GM13976 (cell line): ENCODE results near the gene TESPA1.

Experiments
- DNase-seq: peaks from one replicate; pipeline ENCODE4 v3.0.0; 2012; ENCODE audit warnings: low spot score
- in situ Hi-C: fragments of 300-500 bp; cut with MboI; formaldehyde crosslinking; loops from one replicate; pipeline ENCODE4 v1.12.0; 2022; ENCODE audit warnings: low sequenced_read_pairs, mixed read lengths, inconsistent platforms; ENCODE audit not compliant: unreplicated experiment
- TF ChIP-seq, protein P1 (sequence below): IDR thresholded peaks from 2 replicates; pipeline ENCODE4 v1.5.1; 2012; ENCODE audit warnings: borderline replicate concordance, mild to moderate bottlenecking; ENCODE audit not compliant: insufficient read depth; ENCODE audit errors: extremely low read depth, missing control alignments, control extremely low read depth

The TESPA1 gene, protein sequence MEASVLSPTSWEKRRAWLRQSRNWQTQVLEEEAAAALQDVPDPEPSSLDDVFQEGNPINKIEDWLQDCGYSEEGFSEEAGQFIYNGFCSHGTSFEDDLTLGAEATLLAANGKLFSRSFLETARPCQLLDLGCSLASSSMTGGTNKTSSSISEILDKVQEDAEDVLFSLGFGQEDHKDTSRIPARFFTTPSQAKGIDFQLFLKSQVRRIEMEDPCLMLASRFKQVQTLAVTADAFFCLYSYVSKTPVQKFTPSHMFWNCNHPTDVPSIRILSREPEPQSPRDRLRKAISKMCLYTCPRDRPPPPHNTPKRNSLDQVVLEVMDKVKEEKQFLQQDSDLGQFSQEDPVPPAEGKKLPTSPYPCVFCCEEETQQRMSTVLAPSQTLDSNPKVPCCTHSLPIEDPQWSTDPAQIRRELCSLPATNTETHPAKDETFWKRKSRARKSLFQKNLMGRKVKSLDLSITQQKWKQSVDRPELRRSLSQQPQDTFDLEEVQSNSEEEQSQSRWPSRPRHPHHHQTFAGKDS

DNA sequence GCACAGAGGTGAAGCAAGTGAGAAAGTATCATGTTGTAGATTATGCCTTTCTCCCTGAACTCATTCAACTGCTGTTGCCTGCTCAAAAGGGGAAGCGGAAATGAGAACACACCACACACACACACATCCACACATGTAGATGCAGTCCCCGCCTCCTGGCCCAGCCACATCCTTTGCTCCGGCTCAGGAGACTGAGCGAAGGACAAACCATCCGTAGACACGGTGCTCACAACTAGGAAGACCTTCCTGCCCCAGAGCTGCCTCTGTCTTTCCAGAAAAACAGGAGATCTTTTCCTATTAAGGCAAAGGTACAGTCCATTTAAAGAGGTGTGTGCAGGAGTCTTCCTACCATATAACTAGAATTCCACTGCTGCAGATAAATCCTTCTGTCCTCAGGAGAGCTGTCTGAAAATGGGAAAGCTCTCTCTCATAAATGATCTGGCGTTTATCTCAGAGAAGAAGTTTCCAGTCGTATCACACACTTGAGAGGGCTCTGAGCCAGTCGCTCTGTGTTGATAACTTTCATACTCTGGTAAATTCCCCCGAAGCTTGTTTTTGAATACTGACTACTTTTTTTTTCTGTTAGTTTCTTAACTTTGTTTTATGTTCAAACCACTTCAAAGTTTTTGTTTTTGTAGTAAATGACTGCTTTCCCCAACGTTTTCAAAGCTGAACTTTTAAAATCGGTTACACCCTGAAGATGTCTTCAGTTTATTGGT is at the start of gene TESPA1:
TSS of gene TESPA1 (minus strand) at position 105 of the 719 bp plus-strand sequence. CDS start 10,200 bp downstream, outside the sequence.
- peak; percentile 69 for DNase-seq
- TF ChIP-seq, protein P1, sequence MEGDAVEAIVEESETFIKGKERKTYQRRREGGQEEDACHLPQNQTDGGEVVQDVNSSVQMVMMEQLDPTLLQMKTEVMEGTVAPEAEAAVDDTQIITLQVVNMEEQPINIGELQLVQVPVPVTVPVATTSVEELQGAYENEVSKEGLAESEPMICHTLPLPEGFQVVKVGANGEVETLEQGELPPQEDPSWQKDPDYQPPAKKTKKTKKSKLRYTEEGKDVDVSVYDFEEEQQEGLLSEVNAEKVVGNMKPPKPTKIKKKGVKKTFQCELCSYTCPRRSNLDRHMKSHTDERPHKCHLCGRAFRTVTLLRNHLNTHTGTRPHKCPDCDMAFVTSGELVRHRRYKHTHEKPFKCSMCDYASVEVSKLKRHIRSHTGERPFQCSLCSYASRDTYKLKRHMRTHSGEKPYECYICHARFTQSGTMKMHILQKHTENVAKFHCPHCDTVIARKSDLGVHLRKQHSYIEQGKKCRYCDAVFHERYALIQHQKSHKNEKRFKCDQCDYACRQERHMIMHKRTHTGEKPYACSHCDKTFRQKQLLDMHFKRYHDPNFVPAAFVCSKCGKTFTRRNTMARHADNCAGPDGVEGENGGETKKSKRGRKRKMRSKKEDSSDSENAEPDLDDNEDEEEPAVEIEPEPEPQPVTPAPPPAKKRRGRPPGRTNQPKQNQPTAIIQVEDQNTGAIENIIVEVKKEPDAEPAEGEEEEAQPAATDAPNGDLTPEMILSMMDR = no peak
- in situ Hi-C loops = no loop called here

DNA sequence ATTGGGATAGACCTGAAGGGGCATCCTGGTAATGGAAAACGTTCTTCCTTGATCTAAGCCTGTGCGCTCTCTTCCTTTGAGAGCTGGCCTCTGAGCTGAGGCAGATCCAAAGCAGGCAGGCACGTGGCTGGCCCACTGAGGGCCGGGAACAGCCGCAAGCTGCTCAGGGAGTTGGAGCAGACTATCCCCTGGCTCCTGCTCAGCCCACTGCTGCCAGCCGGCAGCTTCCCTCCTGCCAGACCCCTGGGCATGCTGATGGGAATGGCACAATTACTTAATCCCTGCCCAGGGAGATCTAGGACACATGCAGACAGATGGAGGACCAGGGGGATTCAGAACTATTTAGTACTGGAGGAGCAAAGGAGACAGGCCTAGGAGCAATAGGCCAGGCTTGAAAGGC is 49.7 kb upstream of the TESPA1 start:
- DNase-seq = no peak
- in situ Hi-C loops = no loop called here
- TF ChIP-seq, protein P1 = no peak

DNA sequence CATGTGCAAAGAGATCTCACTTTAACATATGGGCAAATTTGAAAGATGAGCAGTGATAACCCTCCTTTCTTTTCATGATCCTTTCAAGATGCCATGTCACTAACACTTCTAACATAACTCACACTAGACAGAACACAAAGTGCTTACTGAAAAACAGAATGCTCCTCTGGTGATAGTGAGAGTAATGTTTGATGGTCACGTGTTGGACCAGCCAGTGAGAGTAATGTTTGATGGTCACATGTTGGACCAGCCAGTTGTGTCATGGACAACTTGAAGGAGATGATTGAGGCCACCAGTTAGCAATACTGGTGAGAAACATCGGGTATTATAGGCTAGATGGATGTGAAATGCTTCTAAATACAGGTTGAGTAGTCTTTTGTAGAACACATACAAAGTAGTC is 40.9 kb upstream of the TESPA1 start:
- in situ Hi-C loops = no loop called here
- no peak for DNase-seq
- TF ChIP-seq, protein P1 = no peak

DNA sequence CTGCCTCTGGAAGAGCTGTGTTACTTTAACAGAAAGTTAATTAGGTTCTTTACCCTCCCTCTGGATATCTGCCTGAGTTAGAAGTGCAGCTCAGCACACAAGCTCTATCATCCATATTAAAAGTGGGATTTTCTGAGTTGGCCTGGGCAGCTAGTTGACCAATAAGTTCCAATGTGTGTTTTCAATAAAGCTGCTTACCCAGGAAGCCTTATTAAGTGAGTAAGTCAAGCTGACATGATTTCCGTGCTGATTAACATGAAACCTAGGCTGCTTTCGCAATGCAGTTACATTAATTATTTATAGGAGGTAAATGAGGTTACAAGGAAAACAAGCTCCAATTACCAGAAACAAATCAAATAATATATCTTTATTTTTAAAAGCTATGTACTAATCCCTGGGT is 40.0 kb upstream of the TESPA1 start:
- no peak for DNase-seq
- TF ChIP-seq, protein P1 = no peak
- in situ Hi-C loops = no loop called here

DNA sequence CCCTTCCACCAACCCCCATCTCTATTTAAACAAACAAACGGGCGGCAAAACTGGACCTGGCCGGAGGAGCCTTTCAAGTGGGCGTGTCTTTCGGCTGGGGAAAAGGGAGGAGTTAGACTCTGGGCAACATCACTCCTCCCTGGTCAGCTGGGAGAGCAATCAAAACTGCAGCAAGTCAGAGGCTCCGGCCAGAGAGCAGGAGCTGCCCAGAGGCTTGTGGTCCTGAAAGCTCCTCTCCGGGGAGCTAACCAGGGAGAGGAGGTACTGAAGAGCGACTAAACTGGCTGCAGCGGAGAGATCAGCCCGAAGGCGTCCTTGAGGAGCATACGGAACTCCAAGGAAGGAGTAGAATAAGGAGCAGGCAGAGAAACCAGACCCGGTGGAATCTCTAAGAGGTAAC is 35.2 kb upstream of the TESPA1 start, which contains the start of gene NEUROD4:
TSS of gene NEUROD4 (plus strand) at position 191 of the 400 bp plus-strand sequence. CDS start 6,466 bp downstream, outside the sequence.
- TF ChIP-seq, protein P1 = no peak
- in situ Hi-C loops = no loop called here
- DNase-seq = no peak

DNA sequence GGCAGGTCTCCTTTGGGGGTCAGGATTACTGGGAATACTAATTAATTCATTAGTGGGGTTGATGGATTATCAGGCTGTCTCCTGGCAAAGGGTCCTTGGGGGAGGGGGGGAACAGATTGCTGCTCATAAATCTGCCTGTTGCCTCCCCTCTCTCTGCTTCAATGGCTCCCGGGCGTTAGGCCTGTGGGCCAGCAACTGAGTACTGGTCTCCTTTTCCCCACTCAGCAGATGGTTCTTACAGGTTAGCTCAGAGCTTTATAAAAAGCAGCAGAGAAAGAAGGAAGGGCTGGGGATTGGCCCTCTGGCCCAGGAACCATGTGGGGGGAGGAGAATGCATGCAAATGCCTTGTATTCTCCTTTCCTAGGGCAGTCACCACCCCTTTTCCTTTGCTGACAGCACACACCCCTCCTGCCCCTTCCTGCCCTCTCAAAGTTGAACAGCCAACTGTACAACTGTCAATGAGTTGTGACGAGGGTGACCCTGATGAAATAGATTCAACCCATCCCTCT is 32.9 kb upstream of the TESPA1 start:
- DNase-seq = no peak
- in situ Hi-C loops = no loop called here
- TF ChIP-seq, protein P1 = no peak
